ENCODE data around the gene LLGL1. TPM values are rescaled to one million over a fixed set of nuclear protein-coding genes. Genes with fewer than 3 reads are reported as not detected.
A peak's percentile ranks its signal among the peaks of the same experiment; 100 is the strongest.

The LLGL1 gene
- total RNA-seq, 1 donor from 2014 or later = 70.5 TPM

DNA sequence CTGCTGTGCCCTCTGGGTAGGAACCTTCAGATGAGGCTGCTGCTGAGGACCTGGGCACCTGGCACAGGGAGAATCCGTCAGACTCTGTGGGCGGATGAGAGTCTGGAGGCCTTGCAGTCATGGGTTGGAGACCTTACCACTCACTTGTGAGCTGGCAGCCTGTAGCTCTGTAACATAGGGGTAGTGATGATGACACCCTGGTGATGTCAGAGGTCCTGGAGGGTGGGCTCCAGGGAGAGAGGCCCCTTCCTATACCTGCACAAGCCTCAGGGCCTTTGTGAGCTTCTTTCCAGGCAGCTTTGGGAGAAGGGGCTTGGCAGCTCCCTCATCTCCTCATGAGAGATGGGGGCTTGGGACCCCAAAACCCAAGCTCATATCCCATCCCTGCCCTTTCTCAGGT is 36.7 kb downstream of the LLGL1 start:
- Histone ChIP-seq H2AFZ (replicated peaks) (no peak overlapping the region), H3K4me3 (no peak overlapping the region), H3K4me1 (peaks cover 15% of the 10 kb centered on the region), H4K20me1 (ENCODE audit: low read depth) (peaks cover 24% of the 10 kb centered on the region), H3F3A (ENCODE audit: low read depth) (peaks cover 41% of the 10 kb centered on the region), H3K9me3 (ENCODE audit: low read depth) (no peaks in the 10 kb centered on the region), H3K9ac (no peak overlapping the region), H3K4me2 (peak overlapping the region; percentile 83), H3K27ac (no peak overlapping the region), H3K79me2 (ENCODE audit: low read depth) (peaks cover 25% of the 10 kb centered on the region), H3K27me3 (no peaks in the 10 kb centered on the region), H3K36me3 (no peaks in the 10 kb centered on the region)
- peaks cover 10% of the 10 kb centered on the region for H3K27me3 Mint-ChIP-seq (ENCODE audit: insufficient read depth, low read depth)
- H3K9me3 Mint-ChIP-seq = no peaks in the 10 kb centered on the region
- no peak for DNase-seq (ENCODE audit: low spot score)
- peaks cover 3% of the 10 kb centered on the region for H3K36me3 Mint-ChIP-seq
- peak overlapping the region; percentile 87 for H3K4me3 Mint-ChIP-seq
- no peak for TF ChIP-seq EZH2phosphoT487 (IDR thresholded peaks at IDR 0.05)
- TF ChIP-seq EZH2 (IDR thresholded peaks at IDR 0.05) = no peak
- TF ChIP-seq, protein P1, sequence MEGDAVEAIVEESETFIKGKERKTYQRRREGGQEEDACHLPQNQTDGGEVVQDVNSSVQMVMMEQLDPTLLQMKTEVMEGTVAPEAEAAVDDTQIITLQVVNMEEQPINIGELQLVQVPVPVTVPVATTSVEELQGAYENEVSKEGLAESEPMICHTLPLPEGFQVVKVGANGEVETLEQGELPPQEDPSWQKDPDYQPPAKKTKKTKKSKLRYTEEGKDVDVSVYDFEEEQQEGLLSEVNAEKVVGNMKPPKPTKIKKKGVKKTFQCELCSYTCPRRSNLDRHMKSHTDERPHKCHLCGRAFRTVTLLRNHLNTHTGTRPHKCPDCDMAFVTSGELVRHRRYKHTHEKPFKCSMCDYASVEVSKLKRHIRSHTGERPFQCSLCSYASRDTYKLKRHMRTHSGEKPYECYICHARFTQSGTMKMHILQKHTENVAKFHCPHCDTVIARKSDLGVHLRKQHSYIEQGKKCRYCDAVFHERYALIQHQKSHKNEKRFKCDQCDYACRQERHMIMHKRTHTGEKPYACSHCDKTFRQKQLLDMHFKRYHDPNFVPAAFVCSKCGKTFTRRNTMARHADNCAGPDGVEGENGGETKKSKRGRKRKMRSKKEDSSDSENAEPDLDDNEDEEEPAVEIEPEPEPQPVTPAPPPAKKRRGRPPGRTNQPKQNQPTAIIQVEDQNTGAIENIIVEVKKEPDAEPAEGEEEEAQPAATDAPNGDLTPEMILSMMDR (IDR thresholded peaks at IDR 0.05) = no peak
- no peak overlapping the region for H3K27ac Mint-ChIP-seq
- H3K4me1 Mint-ChIP-seq = peaks cover 17% of the 10 kb centered on the region

DNA sequence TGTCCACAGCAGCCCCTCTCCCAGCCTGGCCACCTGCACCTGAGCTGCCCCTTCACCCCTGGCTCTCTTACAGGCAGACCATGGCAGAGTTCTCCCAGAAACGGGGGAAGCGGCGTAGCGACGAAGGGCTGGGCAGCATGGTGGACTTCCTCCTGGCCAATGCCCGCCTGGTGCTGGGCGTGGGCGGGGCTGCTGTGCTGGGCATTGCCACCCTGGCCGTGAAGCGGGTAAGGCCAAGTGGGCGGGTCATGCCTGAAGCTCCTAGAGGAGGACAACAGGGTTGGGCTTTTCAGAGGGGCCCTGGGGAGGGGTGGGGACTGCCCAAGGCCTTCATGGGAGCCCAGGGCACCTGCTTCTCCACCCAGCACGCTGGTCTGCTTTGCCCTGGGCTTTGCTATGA is 37.2 kb downstream of the LLGL1 start:
- peaks cover 14% of the 10 kb centered on the region for H3K4me1 Mint-ChIP-seq
- no peak overlapping the region for H3K27ac ChIP-seq
- peaks cover 40% of the 10 kb centered on the region for H3F3A ChIP-seq (ENCODE audit: low read depth)
- H3K4me3 ChIP-seq = no peak overlapping the region
- peak overlapping the region; percentile 87 for H3K4me3 Mint-ChIP-seq
- H3K4me2 ChIP-seq = no peak overlapping the region
- DNase-seq (ENCODE audit: low spot score) = no peak
- H2AFZ ChIP-seq (replicated peaks) = no peak overlapping the region
- H4K20me1 ChIP-seq (ENCODE audit: low read depth) = peaks cover 18% of the 10 kb centered on the region
- no peak overlapping the region for H3K27ac Mint-ChIP-seq
- peaks cover 10% of the 10 kb centered on the region for H3K4me1 ChIP-seq
- H3K36me3 Mint-ChIP-seq = peaks cover 3% of the 10 kb centered on the region
- peaks cover 10% of the 10 kb centered on the region for H3K27me3 Mint-ChIP-seq (ENCODE audit: insufficient read depth, low read depth)
- no peaks in the 10 kb centered on the region for H3K36me3 ChIP-seq
- H3K9me3 ChIP-seq (ENCODE audit: low read depth) = no peaks in the 10 kb centered on the region
- no peak for TF ChIP-seq EZH2phosphoT487 (IDR thresholded peaks at IDR 0.05)
- TF ChIP-seq, protein P1 (IDR thresholded peaks at IDR 0.05) = no peak
- TF ChIP-seq EZH2 (IDR thresholded peaks at IDR 0.05) = no peak
- H3K9ac ChIP-seq = no peak overlapping the region
- H3K9me3 Mint-ChIP-seq = no peaks in the 10 kb centered on the region
- H3K27me3 ChIP-seq = no peaks in the 10 kb centered on the region
- H3K79me2 ChIP-seq (ENCODE audit: low read depth) = peaks cover 19% of the 10 kb centered on the region

DNA sequence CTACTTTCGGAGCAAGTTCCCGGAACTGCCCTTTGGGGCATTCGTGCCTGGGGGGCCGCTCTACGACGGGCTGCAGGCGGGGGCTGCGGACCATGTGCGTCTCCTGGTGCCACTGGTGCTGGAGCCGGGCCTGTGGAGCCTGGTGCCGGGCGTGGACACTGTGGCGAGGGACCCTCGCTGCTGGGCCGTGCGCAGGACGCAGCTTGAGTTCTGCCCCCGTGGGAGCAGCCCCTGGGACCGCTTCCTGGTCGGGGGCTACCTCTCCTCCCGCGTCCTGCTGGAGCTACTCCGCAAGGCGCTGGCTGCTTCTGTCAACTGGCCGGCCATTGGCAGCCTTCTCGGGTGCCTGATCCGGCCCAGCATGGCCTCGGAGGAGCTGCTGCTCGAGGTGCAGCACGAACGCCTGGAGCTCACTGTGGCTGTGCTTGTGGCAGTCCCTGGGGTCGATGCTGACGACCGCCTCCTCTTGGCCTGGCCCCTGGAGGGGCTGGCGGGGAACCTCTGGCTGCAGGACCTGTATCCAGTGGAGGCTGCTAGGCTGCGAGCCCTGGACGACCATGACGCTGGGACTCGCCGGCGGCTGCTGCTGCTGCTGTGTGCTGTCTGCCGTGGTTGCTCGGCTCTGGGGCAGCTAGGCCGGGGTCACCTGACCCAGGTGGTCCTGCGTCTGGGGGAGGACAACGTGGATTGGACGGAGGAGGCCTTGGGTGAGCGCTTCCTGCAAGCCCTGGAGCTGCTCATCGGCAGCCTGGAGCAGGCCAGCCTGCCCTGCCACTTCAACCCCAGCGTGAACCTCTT is 38.6 kb downstream of the LLGL1 start:
- Histone ChIP-seq H3K27ac (no peak overlapping the region), H3K27me3 (no peaks in the 10 kb centered on the region), H3F3A (ENCODE audit: low read depth) (peaks cover 37% of the 10 kb centered on the region), H4K20me1 (ENCODE audit: low read depth) (peaks cover 14% of the 10 kb centered on the region), H3K79me2 (ENCODE audit: low read depth) (peaks cover 16% of the 10 kb centered on the region), H3K4me1 (peaks cover 17% of the 10 kb centered on the region), H3K36me3 (no peaks in the 10 kb centered on the region), H3K4me2 (no peak overlapping the region), H3K4me3 (no peak overlapping the region), H3K9me3 (ENCODE audit: low read depth) (no peaks in the 10 kb centered on the region), H3K9ac (no peak overlapping the region), H2AFZ (replicated peaks) (no peak overlapping the region)
- peaks cover 10% of the 10 kb centered on the region for H3K27me3 Mint-ChIP-seq (ENCODE audit: insufficient read depth, low read depth)
- H3K4me3 Mint-ChIP-seq = no peak overlapping the region
- no peak overlapping the region for H3K27ac Mint-ChIP-seq
- DNase-seq (ENCODE audit: low spot score) = no peak
- H3K36me3 Mint-ChIP-seq = peaks cover 3% of the 10 kb centered on the region
- no peaks in the 10 kb centered on the region for H3K9me3 Mint-ChIP-seq
- TF ChIP-seq EZH2phosphoT487 (IDR thresholded peaks at IDR 0.05) (no peak), EZH2 (IDR thresholded peaks at IDR 0.05) (no peak)
- TF ChIP-seq, protein P1 (IDR thresholded peaks at IDR 0.05) = no peak
- peaks cover 13% of the 10 kb centered on the region for H3K4me1 Mint-ChIP-seq
